ENCODE measurements around the gene NFIB. TPM values are rescaled to one million over a fixed set of nuclear protein-coding genes. Genes with fewer than 3 reads are reported as not detected.

NFIB gene
- polyA plus RNA-seq, 1 donor (not counting 4 experiments of a cell fraction or from before 2014, with no cell fraction given) = 8.9 TPM

DNA sequence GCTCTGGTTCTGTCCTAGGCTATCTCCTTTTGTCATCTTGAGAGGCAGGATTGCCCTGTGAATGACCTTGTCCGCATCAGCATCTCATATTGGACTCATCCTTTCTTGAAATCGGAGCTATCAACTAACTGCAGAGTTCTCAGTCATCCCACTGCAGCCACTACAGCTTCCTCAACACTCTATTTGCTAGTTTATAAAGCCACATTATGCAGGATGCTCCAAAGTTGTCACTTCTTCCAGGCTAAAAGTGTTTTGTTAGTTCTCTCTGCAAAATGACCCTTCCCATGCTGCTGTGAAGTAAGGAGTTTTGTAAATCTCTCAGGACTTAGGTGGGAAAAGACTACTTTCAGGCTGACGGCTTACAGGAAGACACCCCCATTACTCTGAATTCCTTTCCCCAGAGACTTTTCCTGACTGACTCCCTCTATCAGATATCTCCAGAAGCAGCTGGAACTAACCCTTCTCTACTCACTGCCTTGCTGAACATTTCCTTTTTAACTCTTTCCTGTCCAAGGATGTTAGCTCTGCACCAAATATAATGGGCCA is 257.6 kb downstream of the NFIB start:
- no peaks in the 10 kb centered on the region for H3K4me1 ChIP-seq (ENCODE audit: control insufficient read depth, extremely low read depth, insufficient read depth, low read length)
- H3K36me3 ChIP-seq (ENCODE audit: control insufficient read depth in 2 of 2, extremely low read depth in 1 of 2, insufficient read depth in 2 of 2, low read length in 2 of 2) = no peaks in the 10 kb centered on the region
- no peak overlapping the region for H3K4me2 ChIP-seq (ENCODE audit: control insufficient read depth, extremely low read depth, insufficient read depth, low read depth, low read length)
- peaks cover 2% of the 10 kb centered on the region for H3K9me3 ChIP-seq (ENCODE audit: control insufficient read depth, low read depth, low read length)
- no peak for DNase-seq (ENCODE audit: low read depth, low spot score)
- no peak overlapping the region for H2AFZ ChIP-seq (ENCODE audit: control insufficient read depth, low read length)
- FAIRE-seq = no peak
- H3K79me2 ChIP-seq (ENCODE audit: control insufficient read depth, insufficient read depth, low read length) = no peaks in the 10 kb centered on the region
- no peaks in the 10 kb centered on the region for H3K9me1 ChIP-seq (ENCODE audit: control insufficient read depth, extremely low read depth, insufficient read depth, low read length)
- H3K9ac ChIP-seq (ENCODE audit: control insufficient read depth, extremely low read depth, insufficient read depth, low read length) = no peak overlapping the region
- H4K20me1 ChIP-seq (ENCODE audit: control insufficient read depth, extremely low read depth, insufficient read depth, low read length) = no peaks in the 10 kb centered on the region
- H3K4me3 ChIP-seq (ENCODE audit: control insufficient read depth in 2 of 3, extremely low read depth in 1 of 3, insufficient read depth in 2 of 3, low read depth in 1 of 3, low read length in 3 of 3) = no peak overlapping the region
- no peak for TF ChIP-seq EZH2 (IDR thresholded peaks at IDR 0.05; ENCODE audit: low read length)
- TF ChIP-seq, protein P1, sequence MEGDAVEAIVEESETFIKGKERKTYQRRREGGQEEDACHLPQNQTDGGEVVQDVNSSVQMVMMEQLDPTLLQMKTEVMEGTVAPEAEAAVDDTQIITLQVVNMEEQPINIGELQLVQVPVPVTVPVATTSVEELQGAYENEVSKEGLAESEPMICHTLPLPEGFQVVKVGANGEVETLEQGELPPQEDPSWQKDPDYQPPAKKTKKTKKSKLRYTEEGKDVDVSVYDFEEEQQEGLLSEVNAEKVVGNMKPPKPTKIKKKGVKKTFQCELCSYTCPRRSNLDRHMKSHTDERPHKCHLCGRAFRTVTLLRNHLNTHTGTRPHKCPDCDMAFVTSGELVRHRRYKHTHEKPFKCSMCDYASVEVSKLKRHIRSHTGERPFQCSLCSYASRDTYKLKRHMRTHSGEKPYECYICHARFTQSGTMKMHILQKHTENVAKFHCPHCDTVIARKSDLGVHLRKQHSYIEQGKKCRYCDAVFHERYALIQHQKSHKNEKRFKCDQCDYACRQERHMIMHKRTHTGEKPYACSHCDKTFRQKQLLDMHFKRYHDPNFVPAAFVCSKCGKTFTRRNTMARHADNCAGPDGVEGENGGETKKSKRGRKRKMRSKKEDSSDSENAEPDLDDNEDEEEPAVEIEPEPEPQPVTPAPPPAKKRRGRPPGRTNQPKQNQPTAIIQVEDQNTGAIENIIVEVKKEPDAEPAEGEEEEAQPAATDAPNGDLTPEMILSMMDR (optimal IDR thresholded peaks at IDR 0.05 in 1 of 3, IDR thresholded peaks at IDR 0.05 in 1 of 3, conservative IDR thresholded peaks at IDR 0.05 in 1 of 3; ENCODE audit: extremely low read depth in 1 of 3, insufficient read depth in 2 of 3, low read length in 3 of 3) = no peak
- H3K27ac ChIP-seq (ENCODE audit: control insufficient read depth, insufficient read depth, low read length) = no peak overlapping the region
- H3K27me3 ChIP-seq (ENCODE audit: control insufficient read depth, extremely low read depth, insufficient read depth, low read length) = no peaks in the 10 kb centered on the region
- dilution Hi-C loops (cut with MboI; ENCODE audit: extremely low pct_ligation_motif_present, low sequenced_read_pairs) = no loop called here

- H3K9me3 ChIP-seq (ENCODE audit: control insufficient read depth, low read depth, low read length) = peaks cover 2% of the 10 kb centered on the region
- no peaks in the 10 kb centered on the region for H3K79me2 ChIP-seq (ENCODE audit: control insufficient read depth, insufficient read depth, low read length)
- H3K4me2 ChIP-seq (ENCODE audit: control insufficient read depth, extremely low read depth, insufficient read depth, low read depth, low read length) = no peak overlapping the region
- no peak overlapping the region for H3K4me3 ChIP-seq (ENCODE audit: control insufficient read depth in 2 of 3, extremely low read depth in 1 of 3, insufficient read depth in 2 of 3, low read depth in 1 of 3, low read length in 3 of 3)
- no peaks in the 10 kb centered on the region for H3K27me3 ChIP-seq (ENCODE audit: control insufficient read depth, extremely low read depth, insufficient read depth, low read length)
- no peak overlapping the region for H3K27ac ChIP-seq (ENCODE audit: control insufficient read depth, insufficient read depth, low read length)
- H3K36me3 ChIP-seq (ENCODE audit: control insufficient read depth in 2 of 2, extremely low read depth in 1 of 2, insufficient read depth in 2 of 2, low read length in 2 of 2) = no peaks in the 10 kb centered on the region
- FAIRE-seq = no peak
- TF ChIP-seq, protein P1 (optimal IDR thresholded peaks at IDR 0.05 in 1 of 3, IDR thresholded peaks at IDR 0.05 in 1 of 3, conservative IDR thresholded peaks at IDR 0.05 in 1 of 3; ENCODE audit: extremely low read depth in 1 of 3, insufficient read depth in 2 of 3, low read length in 3 of 3) = no peak
- no peak for TF ChIP-seq EZH2 (IDR thresholded peaks at IDR 0.05; ENCODE audit: low read length)
- no peaks in the 10 kb centered on the region for H3K9me1 ChIP-seq (ENCODE audit: control insufficient read depth, extremely low read depth, insufficient read depth, low read length)
- no peak overlapping the region for H2AFZ ChIP-seq (ENCODE audit: control insufficient read depth, low read length)
- no peaks in the 10 kb centered on the region for H3K4me1 ChIP-seq (ENCODE audit: control insufficient read depth, extremely low read depth, insufficient read depth, low read length)
- H4K20me1 ChIP-seq (ENCODE audit: control insufficient read depth, extremely low read depth, insufficient read depth, low read length) = no peaks in the 10 kb centered on the region
- H3K9ac ChIP-seq (ENCODE audit: control insufficient read depth, extremely low read depth, insufficient read depth, low read length) = no peak overlapping the region
- dilution Hi-C loops (cut with MboI; ENCODE audit: extremely low pct_ligation_motif_present, low sequenced_read_pairs) = no loop called here
- DNase-seq (ENCODE audit: low read depth, low spot score) = no peak
Observed at GRCh38 chr9:14054096-14054495, 259.8 kb downstream of the NFIB start.

Measured in keratinocyte (primary cell).